Liver (tissue), 9 donors: ENCODE data around the gene RBM39. TPM values are rescaled to one million over a fixed set of nuclear protein-coding genes. Genes with fewer than 3 reads are reported as not detected.

Experiments used
- DNase-seq: peaks from one replicate; pipeline ENCODE4 v3.0.0-alpha.2; 2017; ENCODE audit warnings: low spot score
- H3K27ac ChIP-seq, 2 donors: one replicate each; pipeline ENCODE4 v1.7.0; 2013; ENCODE audit warnings: inconsistent platforms in 2 of 2, low read length in 2 of 2, control low read depth in 1 of 2, low read depth in 1 of 2, mild to moderate bottlenecking in 1 of 2
- H3K27me3 ChIP-seq, 4 donors: one replicate each; pipeline versions ENCODE4 v1.6.1 to v1.7.0; 2013; ENCODE audit warnings: low read length in 3 of 4, inconsistent platforms in 1 of 4, mild to moderate bottlenecking in 1 of 4, moderate library complexity in 1 of 4; ENCODE audit not compliant: control insufficient read depth in 4 of 4, insufficient read depth in 4 of 4
- H3K36me3 ChIP-seq, 4 donors: one replicate each; pipeline versions ENCODE4 v1.6.1 to v1.7.0; 2013; ENCODE audit warnings: low read length in 3 of 4, mild to moderate bottlenecking in 3 of 4, low read depth in 1 of 4, moderate library complexity in 1 of 4; ENCODE audit not compliant: control insufficient read depth in 4 of 4, insufficient read depth in 3 of 4
- H3K4me1 ChIP-seq, 4 donors: one replicate each; pipeline versions ENCODE4 v1.6.1 to v1.7.0; 2013; ENCODE audit warnings: low read length in 3 of 4, mild to moderate bottlenecking in 3 of 4, moderate library complexity in 1 of 4; ENCODE audit not compliant: control insufficient read depth in 4 of 4, insufficient read depth in 4 of 4
- H3K4me3 ChIP-seq, 3 donors: one replicate each; pipeline versions ENCODE4 v1.6.1 to v1.7.0; 2013; ENCODE audit warnings: low read length in 3 of 3, control low read depth in 1 of 3, low read depth in 1 of 3, mild to moderate bottlenecking in 1 of 3
- H3K9ac ChIP-seq, 2 donors: one replicate each; pipeline ENCODE4 v1.7.0; 2013; ENCODE audit warnings: low read length in 2 of 2, mild to moderate bottlenecking in 2 of 2, moderate library complexity in 2 of 2, control low read depth in 1 of 2, low read depth in 1 of 2
- H3K9me3 ChIP-seq, 4 donors: one replicate each; pipeline versions ENCODE4 v1.6.1 to v1.7.0; 2013; ENCODE audit warnings: low read length in 3 of 4; ENCODE audit not compliant: control insufficient read depth in 4 of 4
- ATF3 ChIP-seq: IDR thresholded peaks from 2 replicates; pipeline ENCODE4 v1.6.1; 2016; ENCODE audit warnings: antibody characterized with exemption
- CTCF ChIP-seq: fragments of 150-350 bp; IDR thresholded peaks from 2 replicates; pipeline ENCODE4 v1.5.1; 2017; ENCODE audit warnings: improper control_type of control experiment, low read depth, low read length; ENCODE audit not compliant: missing input control
- EGR1 ChIP-seq, 2 donors: IDR thresholded peaks; 2 replicates each; pipeline ENCODE4 v1.6.1; 2016 to 2018; ENCODE audit warnings: antibody characterized with exemption in 2 of 2, low read depth in 2 of 2
- FOXA1 ChIP-seq: IDR thresholded peaks from 2 replicates; pipeline ENCODE4 v1.6.1; 2016; ENCODE audit warnings: antibody characterized with exemption
- FOXA2 ChIP-seq: IDR thresholded peaks from 2 replicates; pipeline ENCODE4 v1.6.1; 2016; ENCODE audit warnings: antibody characterized with exemption
- GABPA ChIP-seq, 2 donors: IDR thresholded peaks in 1 of 2; conservative IDR thresholded peaks in 1 of 2; 2 replicates each; pipeline ENCODE4 v1.6.1; 2016; ENCODE audit warnings: antibody characterized with exemption in 2 of 2, mild to moderate bottlenecking in 1 of 2, moderate library complexity in 1 of 2
- HNF4A ChIP-seq, 2 donors: conservative IDR thresholded peaks; 2 replicates each; pipeline ENCODE4 v1.6.1; 2016; ENCODE audit warnings: antibody characterized with exemption in 2 of 2, mild to moderate bottlenecking in 2 of 2
- HNF4G ChIP-seq: IDR thresholded peaks from 2 replicates; pipeline ENCODE4 v1.6.1; 2016; ENCODE audit warnings: antibody characterized with exemption
- JUND ChIP-seq, 2 donors: IDR thresholded peaks; 2 replicates each; pipeline ENCODE4 v1.6.1; 2016; ENCODE audit warnings: antibody characterized with exemption in 2 of 2
- MAX ChIP-seq: IDR thresholded peaks from 2 replicates; pipeline ENCODE4 v1.6.1; 2016; ENCODE audit warnings: antibody characterized with exemption
- NR2F2 ChIP-seq: IDR thresholded peaks from 2 replicates; pipeline ENCODE4 v1.6.1; 2016; ENCODE audit warnings: antibody characterized with exemption
- RAD21 ChIP-seq, 2 donors: IDR thresholded peaks; 2 replicates each; pipeline ENCODE4 v1.6.1; 2016; ENCODE audit warnings: antibody characterized with exemption in 2 of 2, mild to moderate bottlenecking in 2 of 2
- REST ChIP-seq: IDR thresholded peaks from 2 replicates; pipeline ENCODE4 v1.6.1; 2016; ENCODE audit warnings: antibody characterized with exemption, mild to moderate bottlenecking
- RXRA ChIP-seq, 2 donors: IDR thresholded peaks; 2 replicates each; pipeline ENCODE4 v1.6.1; 2017 to 2018; ENCODE audit warnings: antibody characterized with exemption in 2 of 2, mild to moderate bottlenecking in 1 of 2
- SP1 ChIP-seq: IDR thresholded peaks from 2 replicates; pipeline ENCODE4 v1.6.1; 2018; ENCODE audit warnings: antibody characterized with exemption, mild to moderate bottlenecking
- YY1 ChIP-seq: IDR thresholded peaks from 2 replicates; pipeline ENCODE4 v1.6.1; 2016; ENCODE audit warnings: antibody characterized with exemption, mild to moderate bottlenecking
- ZBTB33 ChIP-seq: IDR thresholded peaks from 2 replicates; pipeline ENCODE4 v1.6.1; 2016; ENCODE audit warnings: antibody characterized with exemption
- WGBS: extraction: QIAGEN DNeasy Blood & Tissue Kit; methylation state at CpG from one replicate; pipeline ENCODE4 v1.1.7; 2013; 5-methylcytosine and 5-hydroxymethylcytosine counted together
- polyA plus RNA-seq, 2 donors: library from polyadenylated mRNA; stranded (reverse) in 1 of 2; unstranded in 1 of 2; fragments of 200-250 nt in 1 of 2; fragments of >200 nt in 1 of 2; fragmentation: Nextera tagmentation in 1 of 2; extraction: Ambion mirVana in 1 of 2; gene quantifications; one replicate each; pipeline versions ENCODE4 v1.2.1 to v1.2.3, GENCODE V29; 2013 to 2015
- total RNA-seq, 2 donors: library from RNA; depleted of rRNA; stranded (reverse); fragments of >200 nt; gene quantifications; one replicate each; pipeline ENCODE4 v1.2.3, GENCODE V29; 2014
- donor health status: healthy.
- donor health status: healthy.
- donor health status: healthy.
- donor health status: healthy.
- donor health status: healthy.

The RBM39 gene
- total and polyA plus RNA-seq, 4 donors = 57.2 to 211 (median 198) TPM

- Histone ChIP-seq H3K4me3 (no peak overlapping the region), H3K27me3 (no peaks in the 10 kb centered on the region), H3K36me3 (peaks cover 3 to 20% (median 11%) of the 10 kb centered on the region in 4 donors), H3K27ac (no peak overlapping the region), H3K9me3 (no peaks in the 10 kb centered on the region), H3K9ac (no peak overlapping the region), H3K4me1 (no peaks in the 10 kb centered on the region)
- TF ChIP-seq JUND (IDR thresholded peaks at IDR 0.05) (no peak), YY1 (no peak), CTCF (no peak), MAX (no peak), ATF3 (no peak), ZBTB33 (no peak), EGR1 (IDR thresholded peaks at IDR 0.05; ENCODE audit: low read depth in 2 of 2) (no peak), RAD21 (IDR thresholded peaks at IDR 0.05) (no peak), REST (no peak), RXRA (IDR thresholded peaks at IDR 0.05) (no peak), HNF4G (no peak), FOXA1 (no peak), NR2F2 (no peak)
- 44% methylated on average over 1 of the region's 1 CpG for WGBS
- no peak for DNase-seq
These were observed 60.1 kb downstream of the RBM39 start for GRCh38 chr20:35681960-35682359.

GRCh38 chr20:35680452-35681183 lies 61.4 kb downstream of the RBM39 start:
- Histone ChIP-seq H3K27ac (no peak overlapping the region), H3K9me3 (no peaks in the 10 kb centered on the region), H3K27me3 (no peaks in the 10 kb centered on the region), H3K4me3 (no peak overlapping the region), H3K9ac (no peak overlapping the region), H3K36me3 (peaks cover 0 to 20% (median 11%) of the 10 kb centered on the region in 4 donors), H3K4me1 (no peaks in the 10 kb centered on the region)
- TF ChIP-seq CTCF (no peak), HNF4G (no peak), REST (no peak), GABPA (IDR thresholded peaks at IDR 0.05 in 1 of 2, conservative IDR thresholded peaks at IDR 0.05 in 1 of 2) (no peak), RXRA (IDR thresholded peaks at IDR 0.05) (no peak), YY1 (no peak), HNF4A (conservative IDR thresholded peaks at IDR 0.05) (no peak), SP1 (no peak), NR2F2 (no peak), FOXA1 (no peak), FOXA2 (no peak)
- no peak for DNase-seq
- 82% methylated on average over 4 of the region's 4 CpGs for WGBS
